HEK293 (cell line): ENCODE data around the gene LEFTY1.

ENCODE experiments used
- HOXA7 ChIP-seq: sonication (generic); formaldehyde crosslinking; IDR thresholded peaks from 2 replicates; pipeline ENCODE4 v1.8.1; 2022; ENCODE audit warnings: missing genetic modification reagents, borderline replicate concordance
- HOXC10 ChIP-seq: sonication (generic); formaldehyde crosslinking; IDR thresholded peaks from 2 replicates; pipeline ENCODE4 v1.8.1; 2023; ENCODE audit warnings: mild to moderate bottlenecking, missing genetic modification reagents
- OVOL3 ChIP-seq: fragments of 450-650 bp; formaldehyde crosslinking; IDR thresholded peaks from 2 replicates; pipeline ENCODE4 v1.5.1; 2016; ENCODE audit warnings: missing biosample characterization, missing genetic modification characterization
- PRDM2 ChIP-seq: fragments of 450-650 bp; formaldehyde crosslinking; IDR thresholded peaks from 2 replicates; pipeline ENCODE4 v1.5.1; 2016; ENCODE audit warnings: missing biosample characterization, missing genetic modification characterization, borderline replicate concordance
- SCRT2 ChIP-seq: fragments of 450-650 bp; formaldehyde crosslinking; IDR thresholded peaks from 2 replicates; pipeline ENCODE4 v1.5.1; 2016; ENCODE audit warnings: missing biosample characterization, missing genetic modification characterization
- SP3 ChIP-seq: fragments of 450-650 bp; formaldehyde crosslinking; IDR thresholded peaks from 2 replicates; pipeline ENCODE4 v1.5.1; 2016; ENCODE audit warnings: missing biosample characterization, missing genetic modification characterization
- SP7 ChIP-seq: fragments of 450-650 bp; formaldehyde crosslinking; IDR thresholded peaks from 2 replicates; pipeline ENCODE4 v1.5.1; 2016; ENCODE audit warnings: missing biosample characterization, missing genetic modification characterization
- ZBTB8A ChIP-seq: fragments of 450-650 bp; formaldehyde crosslinking; IDR thresholded peaks from 2 replicates; pipeline ENCODE4 v1.5.1; 2016; ENCODE audit warnings: missing biosample characterization, missing genetic modification characterization
- ZIC2 ChIP-seq: fragments of 450-650 bp; formaldehyde crosslinking; IDR thresholded peaks from 2 replicates; pipeline ENCODE4 v1.5.1; 2016; ENCODE audit warnings: missing biosample characterization, missing genetic modification characterization
- ZNF10 ChIP-seq: fragments of 450-650 bp; formaldehyde crosslinking; IDR thresholded peaks from 2 replicates; pipeline ENCODE4 v1.5.1; 2017; ENCODE audit warnings: missing biosample characterization, missing genetic modification characterization
- ZNF157 ChIP-seq: fragments of 450-650 bp; formaldehyde crosslinking; IDR thresholded peaks from 2 replicates; pipeline ENCODE4 v1.5.1; 2016; ENCODE audit warnings: missing biosample characterization, missing genetic modification characterization
- ZNF2 ChIP-seq: fragments of 450-650 bp; formaldehyde crosslinking; IDR thresholded peaks from 2 replicates; pipeline ENCODE4 v1.5.1; 2016; ENCODE audit warnings: missing biosample characterization, missing genetic modification characterization
- ZNF211 ChIP-seq: fragments of 450-650 bp; formaldehyde crosslinking; IDR thresholded peaks from 2 replicates; pipeline ENCODE4 v1.5.1; 2016; ENCODE audit warnings: low read depth, missing biosample characterization, missing genetic modification characterization
- ZNF292 ChIP-seq: fragments of 450-650 bp; formaldehyde crosslinking; IDR thresholded peaks from 2 replicates; pipeline ENCODE4 v1.5.1; 2016; ENCODE audit warnings: low read depth, missing biosample characterization, missing genetic modification characterization, borderline replicate concordance
- ZNF37A ChIP-seq: fragments of 450-650 bp; IDR thresholded peaks from 2 replicates; pipeline ENCODE4 v1.5.1; 2018; ENCODE audit warnings: missing biosample characterization, missing genetic modification characterization
- ZNF426 ChIP-seq: fragments of 450-650 bp; formaldehyde crosslinking; IDR thresholded peaks from 2 replicates; pipeline ENCODE4 v1.5.1; 2017; ENCODE audit warnings: missing biosample characterization, missing genetic modification characterization, mild to moderate bottlenecking, inconsistent platforms, moderate library complexity
- ZNF501 ChIP-seq: fragments of 450-650 bp; formaldehyde crosslinking; IDR thresholded peaks from 2 replicates; pipeline ENCODE4 v1.5.1; 2016; ENCODE audit warnings: missing biosample characterization, missing genetic modification characterization
- ZNF513 ChIP-seq: fragments of 450-650 bp; IDR thresholded peaks from 2 replicates; pipeline ENCODE4 v1.5.1; 2018; ENCODE audit warnings: missing biosample characterization, missing genetic modification characterization
- ZNF530 ChIP-seq: fragments of 450-650 bp; formaldehyde crosslinking; IDR thresholded peaks from 2 replicates; pipeline ENCODE4 v1.5.1; 2016; ENCODE audit warnings: low read depth, missing biosample characterization, missing genetic modification characterization
- ZNF585B ChIP-seq: fragments of 450-650 bp; formaldehyde crosslinking; IDR thresholded peaks from 2 replicates; pipeline ENCODE4 v1.5.1; 2016; ENCODE audit warnings: missing biosample characterization, missing genetic modification characterization
- ZNF629 ChIP-seq: fragments of 450-650 bp; formaldehyde crosslinking; IDR thresholded peaks from 2 replicates; pipeline ENCODE4 v1.5.1; 2017; ENCODE audit warnings: missing biosample characterization, missing genetic modification characterization
- ZNF658 ChIP-seq: fragments of 450-650 bp; formaldehyde crosslinking; IDR thresholded peaks from 2 replicates; pipeline ENCODE4; 2016; ENCODE audit warnings: missing biosample characterization, missing genetic modification characterization
- ZNF837 ChIP-seq: fragments of 450-650 bp; formaldehyde crosslinking; IDR thresholded peaks from 2 replicates; pipeline ENCODE4 v1.5.1; 2016; ENCODE audit warnings: missing biosample characterization, missing genetic modification characterization
- ZSCAN16 ChIP-seq: fragments of 450-650 bp; formaldehyde crosslinking; IDR thresholded peaks from 2 replicates; pipeline ENCODE4 v1.5.1; 2016; ENCODE audit warnings: missing biosample characterization, missing genetic modification characterization
- TF ChIP-seq, protein P1 (sequence below): fragments of 450-650 bp; formaldehyde crosslinking; IDR thresholded peaks from 2 replicates; pipeline ENCODE4 v1.5.1; 2016; ENCODE audit warnings: missing biosample characterization, missing genetic modification characterization
- TF ChIP-seq, protein P2 (sequence below): fragments of 450-650 bp; formaldehyde crosslinking; IDR thresholded peaks from 2 replicates; pipeline ENCODE4 v1.5.1; 2016; ENCODE audit warnings: missing biosample characterization, missing genetic modification characterization
- TF ChIP-seq, protein P3 (sequence below): fragments of 450-650 bp; formaldehyde crosslinking; IDR thresholded peaks from 2 replicates; pipeline ENCODE4 v1.5.1; 2016; ENCODE audit warnings: missing biosample characterization, missing genetic modification characterization, low read depth

The LEFTY1 gene

DNA sequence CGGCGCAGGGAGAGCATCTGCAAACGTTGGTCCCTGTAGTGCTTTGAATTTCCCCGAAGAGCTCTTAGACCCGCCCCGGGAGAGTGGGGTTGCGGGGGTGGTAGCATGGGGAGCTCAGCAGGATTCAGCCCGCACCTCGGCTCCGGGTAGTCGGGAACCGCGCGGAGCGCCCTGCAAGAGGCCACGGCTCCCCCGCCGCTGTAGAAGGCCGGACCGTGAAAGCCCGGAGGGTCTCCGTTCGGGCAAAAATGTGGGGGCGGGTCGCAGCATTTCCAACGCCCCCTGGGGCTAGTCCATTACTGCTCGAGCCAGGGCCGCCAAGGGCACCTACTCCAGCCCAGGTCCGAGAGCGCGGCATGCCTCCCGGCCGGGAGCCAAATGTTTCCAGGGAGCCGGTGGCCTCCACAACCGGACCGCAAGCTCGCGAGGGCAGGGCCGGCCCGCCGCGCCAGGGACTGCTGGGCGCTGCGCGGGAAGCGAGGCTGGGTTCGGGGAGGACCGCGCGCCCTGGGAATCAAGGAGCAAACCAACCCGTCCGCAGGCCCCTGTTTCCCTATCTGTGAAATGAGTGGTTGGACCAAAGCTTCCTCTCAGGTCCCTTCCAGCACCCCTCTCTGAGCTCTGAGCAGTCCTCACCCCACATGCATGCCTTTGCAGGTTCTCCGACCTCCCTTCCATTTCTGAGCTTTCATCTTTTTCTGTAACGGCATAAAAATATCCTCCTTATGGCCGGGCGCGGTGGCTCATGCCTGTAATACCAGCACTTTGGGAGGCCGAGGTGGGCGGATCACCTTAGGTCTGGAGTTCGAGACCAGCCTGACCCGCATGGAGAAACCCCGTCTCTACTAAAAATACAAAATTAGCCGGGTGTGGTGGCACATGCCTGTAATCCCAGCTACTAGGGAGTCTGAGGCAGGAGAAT is 6.0 kb downstream of the LEFTY1 start (continued):
- TF ChIP-seq ZNF513 (peak; percentile 7; the same call in 1 of the 2 replicates), HOXA7 (CRISPR knock-in tag) (no peak), ZNF585B (tag by site-specific recombination) (no peak), ZNF157 (tag by site-specific recombination) (no peak), ZNF501 (tag by site-specific recombination) (peak; percentile 53), SP3 (no peak; the same call in 1 of the 2 replicates), HOXC10 (no peak), SCRT2 (tag by site-specific recombination) (no peak), ZNF2 (tag by site-specific recombination) (no peak; the same call in none of the 2 replicates), PRDM2 (tag by site-specific recombination) (no peak), SP7 (tag by site-specific recombination) (no peak), ZNF10 (no peak), OVOL3 (tag by site-specific recombination) (no peak), ZSCAN16 (tag by site-specific recombination) (no peak), ZIC2 (peak; percentile 90), ZNF37A (tag by site-specific recombination) (peak; percentile 76), ZNF211 (tag by site-specific recombination) (no peak), ZNF837 (tag by site-specific recombination) (no peak), ZNF292 (tag by site-specific recombination) (no peak), ZNF658 (no peak), ZNF426 (tag by site-specific recombination) (no peak), ZNF530 (tag by site-specific recombination) (no peak), ZNF629 (tag by site-specific recombination) (no peak), ZBTB8A (tag by site-specific recombination) (peak; percentile 79)
- TF ChIP-seq, protein P1, sequence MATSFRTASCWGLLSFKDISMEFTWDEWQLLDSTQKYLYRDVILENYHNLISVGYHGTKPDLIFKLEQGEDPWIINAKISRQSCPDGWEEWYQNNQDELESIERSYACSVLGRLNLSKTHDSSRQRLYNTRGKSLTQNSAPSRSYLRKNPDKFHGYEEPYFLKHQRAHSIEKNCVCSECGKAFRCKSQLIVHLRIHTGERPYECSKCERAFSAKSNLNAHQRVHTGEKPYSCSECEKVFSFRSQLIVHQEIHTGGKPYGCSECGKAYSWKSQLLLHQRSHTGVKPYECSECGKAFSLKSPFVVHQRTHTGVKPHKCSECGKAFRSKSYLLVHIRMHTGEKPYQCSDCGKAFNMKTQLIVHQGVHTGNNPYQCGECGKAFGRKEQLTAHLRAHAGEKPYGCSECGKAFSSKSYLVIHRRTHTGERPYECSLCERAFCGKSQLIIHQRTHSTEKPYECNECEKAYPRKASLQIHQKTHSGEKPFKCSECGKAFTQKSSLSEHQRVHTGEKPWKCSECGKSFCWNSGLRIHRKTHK (tag by site-specific recombination): no peak
- TF ChIP-seq, protein P2, sequence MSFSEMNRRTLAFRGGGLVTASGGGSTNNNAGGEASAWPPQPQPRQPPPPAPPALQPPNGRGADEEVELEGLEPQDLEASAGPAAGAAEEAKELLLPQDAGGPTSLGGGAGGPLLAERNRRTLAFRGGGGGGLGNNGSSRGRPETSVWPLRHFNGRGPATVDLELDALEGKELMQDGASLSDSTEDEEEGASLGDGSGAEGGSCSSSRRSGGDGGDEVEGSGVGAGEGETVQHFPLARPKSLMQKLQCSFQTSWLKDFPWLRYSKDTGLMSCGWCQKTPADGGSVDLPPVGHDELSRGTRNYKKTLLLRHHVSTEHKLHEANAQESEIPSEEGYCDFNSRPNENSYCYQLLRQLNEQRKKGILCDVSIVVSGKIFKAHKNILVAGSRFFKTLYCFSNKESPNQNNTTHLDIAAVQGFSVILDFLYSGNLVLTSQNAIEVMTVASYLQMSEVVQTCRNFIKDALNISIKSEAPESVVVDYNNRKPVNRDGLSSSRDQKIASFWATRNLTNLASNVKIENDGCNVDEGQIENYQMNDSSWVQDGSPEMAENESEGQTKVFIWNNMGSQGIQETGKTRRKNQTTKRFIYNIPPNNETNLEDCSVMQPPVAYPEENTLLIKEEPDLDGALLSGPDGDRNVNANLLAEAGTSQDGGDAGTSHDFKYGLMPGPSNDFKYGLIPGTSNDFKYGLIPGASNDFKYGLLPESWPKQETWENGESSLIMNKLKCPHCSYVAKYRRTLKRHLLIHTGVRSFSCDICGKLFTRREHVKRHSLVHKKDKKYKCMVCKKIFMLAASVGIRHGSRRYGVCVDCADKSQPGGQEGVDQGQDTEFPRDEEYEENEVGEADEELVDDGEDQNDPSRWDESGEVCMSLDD (tag by site-specific recombination): peak; percentile 60; the same call in 1 of the 2 replicates
- TF ChIP-seq, protein P3, sequence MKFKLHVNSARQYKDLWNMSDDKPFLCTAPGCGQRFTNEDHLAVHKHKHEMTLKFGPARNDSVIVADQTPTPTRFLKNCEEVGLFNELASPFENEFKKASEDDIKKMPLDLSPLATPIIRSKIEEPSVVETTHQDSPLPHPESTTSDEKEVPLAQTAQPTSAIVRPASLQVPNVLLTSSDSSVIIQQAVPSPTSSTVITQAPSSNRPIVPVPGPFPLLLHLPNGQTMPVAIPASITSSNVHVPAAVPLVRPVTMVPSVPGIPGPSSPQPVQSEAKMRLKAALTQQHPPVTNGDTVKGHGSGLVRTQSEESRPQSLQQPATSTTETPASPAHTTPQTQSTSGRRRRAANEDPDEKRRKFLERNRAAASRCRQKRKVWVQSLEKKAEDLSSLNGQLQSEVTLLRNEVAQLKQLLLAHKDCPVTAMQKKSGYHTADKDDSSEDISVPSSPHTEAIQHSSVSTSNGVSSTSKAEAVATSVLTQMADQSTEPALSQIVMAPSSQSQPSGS (tag by site-specific recombination): no peak
